ENCODE results near the gene IVNS1ABP. TPM values are rescaled to one million over a fixed set of nuclear protein-coding genes. Genes with fewer than 3 reads are reported as not detected.
A peak's percentile ranks its signal among the peaks of the same experiment; 100 is the strongest.
"Not testable (repeated sequence)": the region's sequence is repeated elsewhere in the genome, so short reads cannot be mapped to it uniquely, and the experiment has no call there.

The IVNS1ABP gene
- 100 to 1,000 TPM; 179 to 187 TPM for total RNA-seq
- 10 to 100 TPM; 74.0 to 79.6 TPM for polyA plus RNA-seq

DNA sequence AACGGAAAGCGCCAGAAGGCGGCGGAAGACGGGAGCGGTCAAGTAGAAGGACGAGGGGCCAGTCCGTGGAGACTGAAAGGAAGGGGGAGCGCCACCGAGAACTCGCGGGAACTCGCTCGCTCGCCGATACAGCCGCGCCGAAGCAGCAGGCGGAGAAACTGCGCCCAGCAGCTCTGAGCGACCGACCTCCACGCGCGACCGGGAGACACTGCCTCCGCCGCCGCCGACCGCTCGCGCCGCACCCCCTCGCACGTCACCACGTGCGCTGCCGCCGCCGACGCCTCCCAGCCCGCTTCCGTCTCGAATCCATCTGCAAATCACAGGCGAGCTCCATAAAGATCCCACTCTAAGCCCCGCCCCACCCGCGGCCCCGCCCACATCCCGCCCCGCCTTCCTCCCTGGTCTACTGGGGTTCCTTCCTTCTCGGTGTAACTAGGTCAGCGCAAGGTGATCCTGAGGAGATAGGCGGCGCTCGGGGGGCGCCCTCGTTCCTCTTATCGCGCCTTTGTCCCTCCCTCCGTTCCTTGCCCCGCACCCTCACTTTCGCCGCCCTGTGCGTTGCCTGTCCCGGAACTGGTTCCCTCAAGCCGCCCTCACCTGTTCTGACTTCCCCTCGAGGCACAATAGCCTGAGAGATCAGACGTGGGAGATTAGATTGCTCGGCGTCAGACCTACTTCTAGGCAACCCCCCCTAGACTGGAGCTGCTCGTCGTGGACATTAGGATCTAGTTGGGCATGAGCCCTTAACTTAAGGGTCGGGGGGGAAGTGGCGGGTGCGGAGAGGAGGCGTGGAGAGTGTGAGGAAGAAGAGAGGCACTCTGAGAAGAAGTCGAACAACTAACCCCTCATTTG is at the start of gene IVNS1ABP:
Gene IVNS1ABP (minus strand): TSS at position 210 of the 852 bp plus-strand sequence. CDS start 7,750 bp downstream, outside the sequence.
- peaks cover under 1 to 24% of the 10 kb centered on the region in 2 donors for H3K36me3 Mint-ChIP-seq
- H3K27me3 ChIP-seq (ENCODE audit: insufficient read depth, low read length): no peaks in the 10 kb centered on the region
- peak within 1 kb of the TSS; percentile 82 to 90 for H3K4me3 ChIP-seq (ENCODE audit: low read length in 2 of 2)
- no peaks in the 10 kb centered on the region for H3K27me3 Mint-ChIP-seq
- H3K9me3 ChIP-seq (ENCODE audit: control insufficient read depth in 1 of 2, low read length in 2 of 2): no peaks in the 10 kb centered on the region
- H3K4me1 ChIP-seq (ENCODE audit: insufficient read depth, low read length): peaks cover 47% of the 10 kb centered on the region
- H3K9me3 Mint-ChIP-seq: peaks cover 0 to 10% (median 0%) of the 10 kb centered on the region in 8 donors
- H3K27ac Mint-ChIP-seq: peak within 1 kb of the TSS; percentile 99 to 100 (median 99)
- H3K36me3 ChIP-seq (ENCODE audit: insufficient read depth, low read length): no peaks in the 10 kb centered on the region
- H3K4me1 Mint-ChIP-seq: peaks cover 29 to 58% (median 47%) of the 10 kb centered on the region in 4 donors
- peak within 1 kb of the TSS; percentile 93 to 99 (median 97) for H3K4me3 Mint-ChIP-seq
- peak within 1 kb of the TSS; percentile 99 for H3K27ac ChIP-seq (ENCODE audit: low read depth, low read length)
- intact Hi-C loops (cut with micrococcal nuclease): loop anchor here (1.0 to 5.0 kb wide), 19 partner anchors 21 to 1846 kb away; partner anchors contain the start of genes EDEM3, NIBAN1, ODR4 and RNF2
- POLR2A ChIA-PET (ENCODE audit: partially characterized antibody): interaction anchor here (0.8 to 4.6 kb wide), 57 partner anchors 9 to 1058 kb away, joined by 3 to 174 read pairs (median 6); partner anchors contain the start of genes EDEM3, NIBAN1, ODR4 and RNF2
- CTCF ChIA-PET (ENCODE audit: partially characterized antibody): interaction anchor here (0.6 to 5.1 kb wide), 31 partner anchors 18 to 377 kb away, joined by 3 to 66 read pairs (median 5); no protein-coding TSS in a partner anchor
- peak; percentile 94 to 97 (median 96) for DNase-seq

GRCh38 chr1:185365951-185366350 is 48.9 kb upstream of the IVNS1ABP start:
- no peaks in the 10 kb centered on the region for H3K36me3 ChIP-seq (ENCODE audit: insufficient read depth, low read length)
- intact Hi-C loops (cut with micrococcal nuclease): no loop called here
- POLR2A ChIA-PET (ENCODE audit: partially characterized antibody): no interaction called here
- Mint-ChIP-seq H3K27ac (no peak overlapping the region), H3K4me1 (peaks cover 0 to 2% (median 0%) of the 10 kb centered on the region in 4 donors), H3K4me3 (no peak overlapping the region), H3K36me3 (peaks cover 0 to 10% of the 10 kb centered on the region in 2 donors), H3K9me3 (peaks cover 2 to 18% (median 12%) of the 10 kb centered on the region in 8 donors), H3K27me3 (no peaks in the 10 kb centered on the region)
- DNase-seq: no peak
- CTCF ChIA-PET (ENCODE audit: partially characterized antibody): interaction anchor here (0.7 kb wide), 1 partner anchor 180 kb away, joined by 3 read pairs; no protein-coding TSS in a partner anchor
- no peak overlapping the region for H3K4me3 ChIP-seq (ENCODE audit: low read length in 2 of 2)
- H3K4me1 ChIP-seq (ENCODE audit: insufficient read depth, low read length): no peaks in the 10 kb centered on the region
- peaks cover 0 to 3% of the 10 kb centered on the region in 2 donors for H3K9me3 ChIP-seq (ENCODE audit: control insufficient read depth in 1 of 2, low read length in 2 of 2)
- H3K27me3 ChIP-seq (ENCODE audit: insufficient read depth, low read length): no peaks in the 10 kb centered on the region
- H3K27ac ChIP-seq (ENCODE audit: low read depth, low read length): no peak overlapping the region

DNA sequence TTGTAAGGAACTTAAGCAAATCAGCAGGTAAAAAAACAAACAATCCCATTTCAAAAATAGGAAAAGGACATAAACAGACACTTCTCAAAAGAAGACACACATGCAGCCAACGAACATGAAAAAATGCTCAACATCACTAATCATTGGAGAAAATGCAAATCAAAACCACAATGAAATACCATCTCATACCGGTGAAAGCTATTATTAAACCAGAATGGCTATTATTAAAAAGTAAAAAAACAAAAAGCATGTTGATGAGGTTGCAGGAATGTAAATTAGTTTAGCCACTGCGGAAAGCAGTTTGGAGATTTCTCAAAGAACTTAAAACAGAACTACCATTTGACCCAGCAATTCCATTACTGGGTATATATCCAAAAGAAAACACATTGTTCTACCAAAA is 47.5 kb upstream of the IVNS1ABP start:
- H3K4me3 Mint-ChIP-seq; DNase-seq; H3K27me3 Mint-ChIP-seq; intact Hi-C loops (cut with micrococcal nuclease); H3K4me3 ChIP-seq (ENCODE audit: low read length in 2 of 2); H3K27ac Mint-ChIP-seq; H3K4me1 Mint-ChIP-seq; H3K27me3 ChIP-seq (ENCODE audit: insufficient read depth, low read length); POLR2A ChIA-PET (ENCODE audit: partially characterized antibody); CTCF ChIA-PET (ENCODE audit: partially characterized antibody); H3K27ac ChIP-seq (ENCODE audit: low read depth, low read length); H3K36me3 ChIP-seq (ENCODE audit: insufficient read depth, low read length); H3K9me3 ChIP-seq (ENCODE audit: control insufficient read depth in 1 of 2, low read length in 2 of 2); H3K4me1 ChIP-seq (ENCODE audit: insufficient read depth, low read length): not testable (repeated sequence)
- Mint-ChIP-seq H3K9me3 (peaks cover 2 to 23% (median 14%) of the 10 kb centered on the region in 8 donors), H3K36me3 (peaks cover 0 to 12% of the 10 kb centered on the region in 2 donors)

DNA sequence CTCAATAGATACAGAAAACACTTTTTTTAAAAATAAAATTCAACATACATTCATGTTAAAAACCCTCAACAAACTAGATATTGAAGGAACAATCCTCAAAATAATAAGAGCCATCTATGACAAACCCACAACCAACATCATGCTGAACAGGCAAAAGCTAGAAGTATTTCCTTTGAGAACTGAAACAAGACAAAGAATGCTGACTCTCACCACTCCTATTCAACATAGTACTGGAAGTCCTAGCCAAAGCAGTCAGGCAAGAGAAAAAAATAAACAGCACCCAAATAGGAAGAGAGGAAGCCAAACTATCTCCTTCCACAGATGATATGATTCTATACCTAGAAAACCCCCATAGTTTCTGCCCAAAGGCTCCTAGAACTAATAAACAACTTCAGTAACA is 46.2 kb upstream of the IVNS1ABP start:
- no peaks in the 10 kb centered on the region for H3K27me3 ChIP-seq (ENCODE audit: insufficient read depth, low read length)
- H3K4me1 Mint-ChIP-seq: no peaks in the 10 kb centered on the region
- peaks cover 0 to 12% of the 10 kb centered on the region in 2 donors for H3K36me3 Mint-ChIP-seq
- H3K27ac Mint-ChIP-seq: no peak overlapping the region
- H3K27ac ChIP-seq (ENCODE audit: low read depth, low read length): no peak overlapping the region
- H3K27me3 Mint-ChIP-seq: no peaks in the 10 kb centered on the region
- no peaks in the 10 kb centered on the region for H3K4me1 ChIP-seq (ENCODE audit: insufficient read depth, low read length)
- H3K4me3 ChIP-seq (ENCODE audit: low read length in 2 of 2): no peak overlapping the region
- POLR2A ChIA-PET (ENCODE audit: partially characterized antibody): no interaction called here
- H3K4me3 Mint-ChIP-seq: no peak overlapping the region
- no peak for DNase-seq
- peaks cover 0 to 3% of the 10 kb centered on the region in 2 donors for H3K9me3 ChIP-seq (ENCODE audit: control insufficient read depth in 1 of 2, low read length in 2 of 2)
- no peaks in the 10 kb centered on the region for H3K36me3 ChIP-seq (ENCODE audit: insufficient read depth, low read length)
- CTCF ChIA-PET (ENCODE audit: partially characterized antibody): interaction anchor here (0.6 kb wide), 1 partner anchor 134 kb away, joined by 5 read pairs; no protein-coding TSS in a partner anchor
- peaks cover 2 to 23% (median 14%) of the 10 kb centered on the region in 8 donors for H3K9me3 Mint-ChIP-seq
- intact Hi-C loops (cut with micrococcal nuclease): no loop called here

GRCh38 chr1:185360714-185361113 is 43.7 kb upstream of the IVNS1ABP start:
- ChIA-PET POLR2A (ENCODE audit: partially characterized antibody) (no interaction called here), CTCF (ENCODE audit: partially characterized antibody) (no interaction called here)
- peaks cover 0 to 12% of the 10 kb centered on the region in 2 donors for H3K36me3 Mint-ChIP-seq
- no peaks in the 10 kb centered on the region for H3K36me3 ChIP-seq (ENCODE audit: insufficient read depth, low read length)
- no peaks in the 10 kb centered on the region for H3K27me3 ChIP-seq (ENCODE audit: insufficient read depth, low read length)
- peaks cover 0 to 3% of the 10 kb centered on the region in 2 donors for H3K9me3 ChIP-seq (ENCODE audit: control insufficient read depth in 1 of 2, low read length in 2 of 2)
- H3K4me1 ChIP-seq (ENCODE audit: insufficient read depth, low read length): no peaks in the 10 kb centered on the region
- H3K4me3 ChIP-seq (ENCODE audit: low read length in 2 of 2): no peak overlapping the region
- no peak overlapping the region for H3K4me3 Mint-ChIP-seq
- no peaks in the 10 kb centered on the region for H3K4me1 Mint-ChIP-seq
- no peak overlapping the region for H3K27ac ChIP-seq (ENCODE audit: low read depth, low read length)
- H3K27me3 Mint-ChIP-seq: no peaks in the 10 kb centered on the region
- no peak for DNase-seq
- intact Hi-C loops (cut with micrococcal nuclease): no loop called here
- peak overlapping the region in 1 of 7 donors; percentile 9 for H3K27ac Mint-ChIP-seq
- H3K9me3 Mint-ChIP-seq: peaks cover 2 to 23% (median 14%) of the 10 kb centered on the region in 8 donors

DNA sequence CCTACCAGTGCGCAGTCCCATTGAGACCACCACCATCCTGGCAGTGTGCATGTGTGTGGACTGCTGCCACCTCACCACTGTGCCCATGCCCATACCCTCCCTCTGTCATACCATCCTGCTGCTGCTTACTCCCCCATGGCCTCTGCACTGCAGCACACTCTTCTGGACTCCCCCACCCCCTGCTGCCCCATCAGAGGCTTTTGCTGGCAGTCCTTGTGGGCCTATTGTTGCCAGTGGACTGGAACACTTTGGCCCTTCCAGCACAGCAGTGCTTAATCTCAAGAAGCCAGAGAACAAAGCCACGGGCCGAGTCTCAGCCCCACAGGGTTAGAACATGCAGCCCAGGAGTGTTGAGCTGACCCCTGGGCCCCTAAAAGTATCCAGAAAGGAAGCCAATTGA is 41.9 kb upstream of the IVNS1ABP start:
- H3K27ac Mint-ChIP-seq: no peak overlapping the region
- H3K36me3 ChIP-seq (ENCODE audit: insufficient read depth, low read length): no peaks in the 10 kb centered on the region
- intact Hi-C loops (cut with micrococcal nuclease): no loop called here

DNA sequence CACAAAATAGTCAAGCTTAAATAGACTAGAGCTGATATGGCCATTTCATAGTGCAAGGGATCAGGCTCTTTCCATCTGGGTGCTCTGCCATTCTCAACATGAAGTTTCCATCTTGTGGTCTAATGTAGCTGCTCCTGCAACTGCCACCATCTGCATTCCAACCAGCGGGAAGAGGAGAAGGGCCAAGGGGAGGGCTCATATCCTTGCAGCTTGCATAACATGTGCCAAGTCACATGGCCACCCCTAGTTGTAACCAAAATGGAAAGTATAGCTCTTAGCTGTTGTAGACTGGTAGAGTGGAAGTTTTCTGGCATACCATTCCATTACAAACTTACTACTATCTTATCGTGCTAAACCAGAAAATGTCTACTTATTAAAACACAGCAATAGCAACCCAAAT is 38.9 kb upstream of the IVNS1ABP start:
- H3K4me3 Mint-ChIP-seq: no peak overlapping the region
- H3K27ac ChIP-seq (ENCODE audit: low read depth, low read length): no peak overlapping the region
- peaks cover 0 to 2% of the 10 kb centered on the region in 2 donors for H3K36me3 Mint-ChIP-seq
- intact Hi-C loops (cut with micrococcal nuclease): no loop called here
- peaks cover 0 to 6% (median 1%) of the 10 kb centered on the region in 8 donors for H3K9me3 Mint-ChIP-seq
- DNase-seq: no peak
- H3K36me3 ChIP-seq (ENCODE audit: insufficient read depth, low read length): no peaks in the 10 kb centered on the region
- no peaks in the 10 kb centered on the region for H3K4me1 ChIP-seq (ENCODE audit: insufficient read depth, low read length)
- no peak overlapping the region for H3K27ac Mint-ChIP-seq
- ChIA-PET CTCF (ENCODE audit: partially characterized antibody) (no interaction called here), POLR2A (ENCODE audit: partially characterized antibody) (no interaction called here)
- no peak overlapping the region for H3K4me3 ChIP-seq (ENCODE audit: low read length in 2 of 2)
- no peaks in the 10 kb centered on the region for H3K27me3 ChIP-seq (ENCODE audit: insufficient read depth, low read length)
- H3K27me3 Mint-ChIP-seq: peaks cover 0 to 2% of the 10 kb centered on the region in 2 donors
- no peaks in the 10 kb centered on the region for H3K4me1 Mint-ChIP-seq
- H3K9me3 ChIP-seq (ENCODE audit: control insufficient read depth in 1 of 2, low read length in 2 of 2): no peaks in the 10 kb centered on the region

More for the DNA sequence above, 41.9 kb upstream of the IVNS1ABP start:
- no peaks in the 10 kb centered on the region for H3K4me1 ChIP-seq (ENCODE audit: insufficient read depth, low read length)
- H3K9me3 ChIP-seq (ENCODE audit: control insufficient read depth in 1 of 2, low read length in 2 of 2): peaks cover 0 to 3% of the 10 kb centered on the region in 2 donors
- ChIA-PET POLR2A (ENCODE audit: partially characterized antibody) (no interaction called here), CTCF (ENCODE audit: partially characterized antibody) (no interaction called here)
- Mint-ChIP-seq H3K36me3 (peaks cover 0 to 12% of the 10 kb centered on the region in 2 donors), H3K4me1 (no peaks in the 10 kb centered on the region), H3K27me3 (peaks cover 0 to 2% of the 10 kb centered on the region in 2 donors), H3K9me3 (peaks cover 2 to 23% (median 14%) of the 10 kb centered on the region in 8 donors), H3K4me3 (no peak overlapping the region)
- no peak overlapping the region for H3K4me3 ChIP-seq (ENCODE audit: low read length in 2 of 2)
- H3K27ac ChIP-seq (ENCODE audit: low read depth, low read length): no peak overlapping the region
- DNase-seq: no peak
- H3K27me3 ChIP-seq (ENCODE audit: insufficient read depth, low read length): no peaks in the 10 kb centered on the region

All from CD4-positive, alpha-beta memory T cell (primary cell).